WTC11 (cell line): Measurements from ENCODE around the gene PDIK1L.

Source experiments
- CBFB ChIP-seq: sonication (generic); formaldehyde crosslinking; IDR thresholded peaks from 2 replicates; pipeline ENCODE4 v1.8.1; 2022; ENCODE audit warnings: mild to moderate bottlenecking, low read depth, missing genetic modification reagents
- CREM ChIP-seq: sonication (generic); formaldehyde crosslinking; IDR thresholded peaks from 2 replicates; pipeline ENCODE4 v1.8.1; 2022; ENCODE audit warnings: mild to moderate bottlenecking, missing genetic modification reagents, moderate library complexity
- CTCF ChIP-seq: fragments of 200-600 bp; IDR thresholded peaks from 2 replicates; pipeline ENCODE4 v1.8.0; 2022; ENCODE audit warnings: antibody characterized with exemption
- ESRRA ChIP-seq: sonication (generic); formaldehyde crosslinking; IDR thresholded peaks from 2 replicates; pipeline ENCODE4 v1.8.1; 2022; ENCODE audit warnings: mild to moderate bottlenecking, missing genetic modification reagents, borderline replicate concordance
- KAT7 ChIP-seq: sonication (generic); formaldehyde crosslinking; IDR thresholded peaks from 2 replicates; pipeline ENCODE4 v1.8.1; 2023; ENCODE audit warnings: missing genetic modification reagents, mild to moderate bottlenecking, borderline replicate concordance
- MAX ChIP-seq: sonication (generic); formaldehyde crosslinking; IDR thresholded peaks from 2 replicates; pipeline ENCODE4 v1.8.0; 2022; ENCODE audit warnings: mild to moderate bottlenecking, missing genetic modification reagents
- RELA ChIP-seq: sonication (generic); formaldehyde crosslinking; IDR thresholded peaks from 2 replicates; pipeline ENCODE4 v1.8.1; 2022; ENCODE audit warnings: missing genetic modification reagents, mild to moderate bottlenecking, borderline replicate concordance
- SMAD3 ChIP-seq: sonication (generic); formaldehyde crosslinking; IDR thresholded peaks from 2 replicates; pipeline ENCODE4 v1.8.0; 2022; ENCODE audit warnings: missing genetic modification reagents, mild to moderate bottlenecking, borderline replicate concordance
- SMAD4 ChIP-seq: sonication (generic); formaldehyde crosslinking; IDR thresholded peaks from 2 replicates; pipeline ENCODE4 v1.8.0; 2022; ENCODE audit warnings: mild to moderate bottlenecking, missing genetic modification reagents
- SP1 ChIP-seq: sonication (generic); formaldehyde crosslinking; conservative IDR thresholded peaks from 2 replicates; pipeline ENCODE4 v1.8.1; 2022; ENCODE audit warnings: missing genetic modification reagents
- ZNF232 ChIP-seq: sonication (generic); formaldehyde crosslinking; IDR thresholded peaks from 2 replicates; pipeline ENCODE4 v1.8.0; 2022; ENCODE audit warnings: mild to moderate bottlenecking, missing genetic modification reagents
- TF ChIP-seq, protein P1 (sequence below): sonication (generic); formaldehyde crosslinking; IDR thresholded peaks from 2 replicates; pipeline ENCODE4 v1.8.0; 2022; ENCODE audit warnings: mild to moderate bottlenecking, missing genetic modification reagents
- TF ChIP-seq, protein P2 (sequence below): sonication (generic); formaldehyde crosslinking; IDR thresholded peaks from 2 replicates; pipeline ENCODE4 v1.8.1; 2022; ENCODE audit warnings: mild to moderate bottlenecking, missing genetic modification reagents, moderate library complexity, borderline replicate concordance
- TF ChIP-seq, protein P3 (sequence below): sonication (generic); formaldehyde crosslinking; IDR thresholded peaks from 2 replicates; pipeline ENCODE4 v1.8.0; 2022; ENCODE audit warnings: mild to moderate bottlenecking, missing genetic modification reagents

GRCh38 chr1:26142159-26142558 is 30.5 kb downstream of the PDIK1L start:
- TF ChIP-seq CTCF (no peak), MAX (no peak), KAT7 (no peak), SMAD3 (no peak), CREM (CRISPR knock-in tag) (no peak), SP1 (CRISPR knock-in tag) (no peak), SMAD4 (CRISPR knock-in tag) (no peak), CBFB (CRISPR knock-in tag) (no peak), RELA (CRISPR knock-in tag) (no peak), ESRRA (CRISPR knock-in tag) (no peak), ZNF232 (CRISPR knock-in tag) (no peak)
- TF ChIP-seq, protein P1, sequence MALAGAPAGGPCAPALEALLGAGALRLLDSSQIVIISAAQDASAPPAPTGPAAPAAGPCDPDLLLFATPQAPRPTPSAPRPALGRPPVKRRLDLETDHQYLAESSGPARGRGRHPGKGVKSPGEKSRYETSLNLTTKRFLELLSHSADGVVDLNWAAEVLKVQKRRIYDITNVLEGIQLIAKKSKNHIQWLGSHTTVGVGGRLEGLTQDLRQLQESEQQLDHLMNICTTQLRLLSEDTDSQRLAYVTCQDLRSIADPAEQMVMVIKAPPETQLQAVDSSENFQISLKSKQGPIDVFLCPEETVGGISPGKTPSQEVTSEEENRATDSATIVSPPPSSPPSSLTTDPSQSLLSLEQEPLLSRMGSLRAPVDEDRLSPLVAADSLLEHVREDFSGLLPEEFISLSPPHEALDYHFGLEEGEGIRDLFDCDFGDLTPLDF (CRISPR knock-in tag): no peak
- TF ChIP-seq, protein P2, sequence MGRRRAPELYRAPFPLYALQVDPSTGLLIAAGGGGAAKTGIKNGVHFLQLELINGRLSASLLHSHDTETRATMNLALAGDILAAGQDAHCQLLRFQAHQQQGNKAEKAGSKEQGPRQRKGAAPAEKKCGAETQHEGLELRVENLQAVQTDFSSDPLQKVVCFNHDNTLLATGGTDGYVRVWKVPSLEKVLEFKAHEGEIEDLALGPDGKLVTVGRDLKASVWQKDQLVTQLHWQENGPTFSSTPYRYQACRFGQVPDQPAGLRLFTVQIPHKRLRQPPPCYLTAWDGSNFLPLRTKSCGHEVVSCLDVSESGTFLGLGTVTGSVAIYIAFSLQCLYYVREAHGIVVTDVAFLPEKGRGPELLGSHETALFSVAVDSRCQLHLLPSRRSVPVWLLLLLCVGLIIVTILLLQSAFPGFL: no peak
- TF ChIP-seq, protein P3, sequence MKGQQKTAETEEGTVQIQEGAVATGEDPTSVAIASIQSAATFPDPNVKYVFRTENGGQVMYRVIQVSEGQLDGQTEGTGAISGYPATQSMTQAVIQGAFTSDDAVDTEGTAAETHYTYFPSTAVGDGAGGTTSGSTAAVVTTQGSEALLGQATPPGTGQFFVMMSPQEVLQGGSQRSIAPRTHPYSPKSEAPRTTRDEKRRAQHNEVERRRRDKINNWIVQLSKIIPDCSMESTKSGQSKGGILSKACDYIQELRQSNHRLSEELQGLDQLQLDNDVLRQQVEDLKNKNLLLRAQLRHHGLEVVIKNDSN (CRISPR knock-in tag): no peak
